CD4-positive, alpha-beta memory T cell (primary cell): Measurements from ENCODE around the gene SLC38A7. TPM values are rescaled to one million over a fixed set of nuclear protein-coding genes. Genes with fewer than 3 reads are reported as not detected.

Source experiments
- CTCF ChIA-PET: fragments of 350-600 bp; sonication (Branson Sonifier 250); formaldehyde crosslinking; loops from one replicate; lab custom pipeline; 2021; ENCODE audit warnings: inconsistent platforms; ENCODE audit not compliant: partially characterized antibody; lab: Charles Lee
- POLR2A ChIA-PET: fragments of 350-600 bp; sonication (Branson Sonifier 250); formaldehyde crosslinking; loops from one replicate; lab custom pipeline; 2021; ENCODE audit not compliant: partially characterized antibody; lab: Charles Lee
- DNase-seq, 5 donors: peaks; one replicate each; pipeline versions ENCODE4 v3.0.0 to v3.0.0-alpha.2; 2020 to 2022; ENCODE audit warnings: mixed read lengths in 1 of 5
- H3K27ac ChIP-seq: one replicate; pipeline ENCODE4 v1.7.0; 2013; ENCODE audit warnings: low read depth, low read length
- H3K27me3 ChIP-seq: 2 replicates; pipeline ENCODE4 v1.7.0; 2013; ENCODE audit warnings: mild to moderate bottlenecking, low read length, moderate library complexity; ENCODE audit not compliant: insufficient read depth
- H3K36me3 ChIP-seq: 2 replicates; pipeline ENCODE4 v1.7.0; 2013; ENCODE audit warnings: mild to moderate bottlenecking, low read length, moderate library complexity; ENCODE audit not compliant: insufficient read depth
- H3K4me1 ChIP-seq: 2 replicates; pipeline ENCODE4 v1.7.0; 2013; ENCODE audit warnings: mild to moderate bottlenecking, low read length, moderate library complexity; ENCODE audit not compliant: insufficient read depth
- H3K4me3 ChIP-seq, 2 donors: one replicate each; pipeline ENCODE4 v1.7.0; 2013; ENCODE audit warnings: low read length in 2 of 2, mild to moderate bottlenecking in 1 of 2
- H3K9me3 ChIP-seq, 2 donors: one replicate each; pipeline ENCODE4 v1.7.0; 2013; ENCODE audit warnings: low read length in 2 of 2, control low read depth in 1 of 2; ENCODE audit not compliant: control insufficient read depth in 1 of 2
- H3K27ac Mint-ChIP-seq, 7 donors: one replicate each; pipeline ENCODE4 v1.8.0; 2020 to 2021; ENCODE audit warnings: mixed read lengths in 7 of 7, mild to moderate bottlenecking in 6 of 7, inconsistent platforms in 3 of 7, moderate library complexity in 3 of 7
- H3K27me3 Mint-ChIP-seq, 2 donors: one replicate each; pipeline ENCODE4 v1.8.0; 2020 to 2021; ENCODE audit warnings: mixed read lengths in 2 of 2
- H3K36me3 Mint-ChIP-seq, 2 donors: one replicate each; pipeline ENCODE4 v1.8.0; 2020 to 2021; ENCODE audit warnings: mixed read lengths in 2 of 2, inconsistent platforms in 1 of 2, mild to moderate bottlenecking in 1 of 2
- H3K4me1 Mint-ChIP-seq, 4 donors: one replicate each; pipeline ENCODE4 v1.8.0; 2020 to 2021; ENCODE audit warnings: mixed read lengths in 4 of 4, mild to moderate bottlenecking in 1 of 4
- H3K4me3 Mint-ChIP-seq, 8 donors: one replicate each; pipeline ENCODE4 v1.8.0; 2020 to 2021; ENCODE audit warnings: mixed read lengths in 8 of 8, mild to moderate bottlenecking in 7 of 8, moderate library complexity in 6 of 8, inconsistent platforms in 3 of 8
- H3K9me3 Mint-ChIP-seq, 8 donors: one replicate each; pipeline ENCODE4 v1.8.0; 2020 to 2021; ENCODE audit warnings: mixed read lengths in 8 of 8, mild to moderate bottlenecking in 5 of 8, inconsistent platforms in 3 of 8, moderate library complexity in 1 of 8
- intact Hi-C: fragments of 100-400 bp; cut with micrococcal nuclease; formaldehyde crosslinking; loops from one replicate; pipeline ENCODE4 v1.15.1; 2023
- polyA plus RNA-seq, 2 donors: library from polyadenylated mRNA; unstranded; fragments of 300-500 nt; fragmentation: Illumina TruSeq; gene quantifications; one replicate each; pipeline ENCODE4 v1.2.3, GENCODE V29; 2021
- total RNA-seq, 2 experiments: library from RNA; stranded (reverse); gene quantifications; one replicate each; pipeline ENCODE4 v1.2.3, GENCODE V29; 2021

Gene SLC38A7
- total and polyA plus RNA-seq, 4 experiments from 2014 or later = 3.5 to 13.8 (median 9.1) TPM

- POLR2A ChIA-PET = no interaction called here
- Mint-ChIP-seq H3K4me3 (no peak overlapping the region), H3K27ac (no peak overlapping the region), H3K4me1 (no peaks in the 10 kb centered on the region), H3K36me3 (no peaks in the 10 kb centered on the region), H3K27me3 (no peaks in the 10 kb centered on the region), H3K9me3 (no peaks in the 10 kb centered on the region)
- DNase-seq = no peak
- Histone ChIP-seq H3K27ac (no peak overlapping the region), H3K27me3 (no peaks in the 10 kb centered on the region), H3K4me3 (no peak overlapping the region), H3K9me3 (no peaks in the 10 kb centered on the region), H3K36me3 (no peaks in the 10 kb centered on the region), H3K4me1 (no peaks in the 10 kb centered on the region)
- intact Hi-C loops = no loop called here
- CTCF ChIA-PET = no interaction called here
Observed at GRCh38 chr16:58647107-58647506, 37.5 kb downstream of the SLC38A7 start.

- POLR2A ChIA-PET = no interaction called here
- no peak overlapping the region for H3K27ac ChIP-seq
- H3K27ac Mint-ChIP-seq = no peak overlapping the region
- H3K4me3 Mint-ChIP-seq = no peak overlapping the region
- H3K36me3 Mint-ChIP-seq = no peaks in the 10 kb centered on the region
- no peak for DNase-seq
- H3K4me1 Mint-ChIP-seq = no peaks in the 10 kb centered on the region
- no peaks in the 10 kb centered on the region for H3K4me1 ChIP-seq
- H3K36me3 ChIP-seq = no peaks in the 10 kb centered on the region
- CTCF ChIA-PET = no interaction called here
- H3K9me3 ChIP-seq = no peaks in the 10 kb centered on the region
- intact Hi-C loops = no loop called here
- no peaks in the 10 kb centered on the region for H3K9me3 Mint-ChIP-seq
- H3K27me3 Mint-ChIP-seq = no peaks in the 10 kb centered on the region
- H3K27me3 ChIP-seq = no peaks in the 10 kb centered on the region
- H3K4me3 ChIP-seq = no peak overlapping the region
Observed at GRCh38 chr16:58644765-58645487, 39.6 kb downstream of the SLC38A7 start.

GRCh38 chr16:58644108-58644507, 40.5 kb downstream of the SLC38A7 start:
- intact Hi-C loops = no loop called here
- H3K4me1 Mint-ChIP-seq = no peaks in the 10 kb centered on the region
- Histone ChIP-seq H3K9me3 (no peaks in the 10 kb centered on the region), H3K27me3 (no peaks in the 10 kb centered on the region), H3K36me3 (no peaks in the 10 kb centered on the region), H3K4me3 (no peak overlapping the region), H3K27ac (no peak overlapping the region), H3K4me1 (no peaks in the 10 kb centered on the region)
- DNase-seq = no peak
- CTCF ChIA-PET = no interaction called here
- no peak overlapping the region for H3K4me3 Mint-ChIP-seq
- no peaks in the 10 kb centered on the region for H3K36me3 Mint-ChIP-seq
- H3K27ac Mint-ChIP-seq = no peak overlapping the region
- H3K27me3 Mint-ChIP-seq = no peaks in the 10 kb centered on the region
- POLR2A ChIA-PET = no interaction called here
- no peaks in the 10 kb centered on the region for H3K9me3 Mint-ChIP-seq

- Mint-ChIP-seq H3K27me3 (peaks cover 0 to 6% of the 10 kb centered on the region in 2 donors), H3K4me3 (no peak overlapping the region), H3K27ac (no peak overlapping the region), H3K36me3 (no peaks in the 10 kb centered on the region), H3K9me3 (no peaks in the 10 kb centered on the region), H3K4me1 (no peaks in the 10 kb centered on the region)
- H3K9me3 ChIP-seq = no peaks in the 10 kb centered on the region
- CTCF ChIA-PET = no interaction called here
- no peaks in the 10 kb centered on the region for H3K27me3 ChIP-seq
- DNase-seq = no peak
- POLR2A ChIA-PET = no interaction called here
- no peaks in the 10 kb centered on the region for H3K36me3 ChIP-seq
- H3K4me1 ChIP-seq = no peaks in the 10 kb centered on the region
- no peak overlapping the region for H3K27ac ChIP-seq
- H3K4me3 ChIP-seq = no peak overlapping the region
- intact Hi-C loops = no loop called here
Observed at GRCh38 chr16:58640949-58641348, 43.6 kb downstream of the SLC38A7 start.

- ChIA-PET CTCF (no interaction called here), POLR2A (no interaction called here)
- H3K36me3 Mint-ChIP-seq = no peaks in the 10 kb centered on the region
- H3K4me1 Mint-ChIP-seq = no peaks in the 10 kb centered on the region
- no peaks in the 10 kb centered on the region for H3K9me3 Mint-ChIP-seq
- no peak overlapping the region for H3K4me3 ChIP-seq
- no peak overlapping the region for H3K27ac ChIP-seq
- peaks cover 0 to 7% of the 10 kb centered on the region in 2 donors for H3K27me3 Mint-ChIP-seq
- no peaks in the 10 kb centered on the region for H3K4me1 ChIP-seq
- no peak overlapping the region for H3K27ac Mint-ChIP-seq
- no peaks in the 10 kb centered on the region for H3K9me3 ChIP-seq
- no peak for DNase-seq
- no peak overlapping the region for H3K4me3 Mint-ChIP-seq
- H3K36me3 ChIP-seq = no peaks in the 10 kb centered on the region
- no peaks in the 10 kb centered on the region for H3K27me3 ChIP-seq
- intact Hi-C loops = no loop called here
Observed at GRCh38 chr16:58639836-58640235, 44.7 kb downstream of the SLC38A7 start.

- no peaks in the 10 kb centered on the region for H3K4me1 ChIP-seq
- Mint-ChIP-seq H3K9me3 (no peaks in the 10 kb centered on the region), H3K4me1 (no peaks in the 10 kb centered on the region), H3K27ac (no peak overlapping the region), H3K36me3 (no peaks in the 10 kb centered on the region), H3K27me3 (peaks cover 0 to 7% of the 10 kb centered on the region in 2 donors), H3K4me3 (no peak overlapping the region)
- H3K27me3 ChIP-seq = no peaks in the 10 kb centered on the region
- POLR2A ChIA-PET = no interaction called here
- no peak overlapping the region for H3K27ac ChIP-seq
- H3K36me3 ChIP-seq = no peaks in the 10 kb centered on the region
- no peak overlapping the region for H3K4me3 ChIP-seq
- CTCF ChIA-PET = no interaction called here
- H3K9me3 ChIP-seq = no peaks in the 10 kb centered on the region
- DNase-seq = no peak
- intact Hi-C loops = no loop called here
Observed at GRCh38 chr16:58639230-58639629, 45.3 kb downstream of the SLC38A7 start.

- Mint-ChIP-seq H3K4me3 (no peak overlapping the region), H3K4me1 (no peaks in the 10 kb centered on the region), H3K9me3 (no peaks in the 10 kb centered on the region), H3K36me3 (no peaks in the 10 kb centered on the region), H3K27ac (no peak overlapping the region), H3K27me3 (peaks cover 0 to 7% of the 10 kb centered on the region in 2 donors)
- Histone ChIP-seq H3K9me3 (no peaks in the 10 kb centered on the region), H3K36me3 (no peaks in the 10 kb centered on the region), H3K27ac (no peak overlapping the region), H3K27me3 (no peaks in the 10 kb centered on the region), H3K4me3 (no peak overlapping the region), H3K4me1 (no peaks in the 10 kb centered on the region)
- intact Hi-C loops = no loop called here
- POLR2A ChIA-PET = no interaction called here
- CTCF ChIA-PET = no interaction called here
- no peak for DNase-seq
Observed at GRCh38 chr16:58638148-58639036, 46.2 kb downstream of the SLC38A7 start.
